Calu3 (cell line): Measurements from ENCODE around the gene MAP1LC3B. TPM values are rescaled to one million over a fixed set of nuclear protein-coding genes. Genes with fewer than 3 reads are reported as not detected.

ENCODE experiments used
- BruUV-seq: library from RNA; stranded (reverse); fragments of 400-500 nt; replicated peaks from 2 replicates; lab custom pipeline; 2021; lab: Mats Ljungman, UMichigan
- CTCF ChIA-PET: fragments of 300-600 bp; sonication (Branson Sonifier 250); formaldehyde crosslinking; loops from one replicate; lab custom pipeline; 2022; ENCODE audit warnings: antibody characterized with exemption; lab: Charles Lee
- DNase-seq: peaks from one replicate; pipeline ENCODE4 v3.0.0; 2022
- H3K27ac Mint-ChIP-seq: one replicate; pipeline ENCODE4 v1.8.0; 2022; ENCODE audit warnings: mixed read lengths; ENCODE audit not compliant: unreplicated experiment
- H3K27me3 Mint-ChIP-seq: one replicate; pipeline ENCODE4 v1.8.0; 2022; ENCODE audit warnings: mixed read lengths; ENCODE audit not compliant: unreplicated experiment
- H3K36me3 Mint-ChIP-seq: one replicate; pipeline ENCODE4 v1.8.0; 2022; ENCODE audit warnings: mild to moderate bottlenecking, moderate library complexity, mixed read lengths; ENCODE audit not compliant: insufficient read depth, unreplicated experiment
- H3K4me1 Mint-ChIP-seq: one replicate; pipeline ENCODE4 v1.8.0; 2022; ENCODE audit warnings: mild to moderate bottlenecking, low read depth, mixed read lengths; ENCODE audit not compliant: unreplicated experiment
- H3K4me3 Mint-ChIP-seq: one replicate; pipeline ENCODE4 v1.8.0; 2022; ENCODE audit warnings: mild to moderate bottlenecking, low read depth, moderate library complexity, mixed read lengths; ENCODE audit not compliant: unreplicated experiment
- H3K9me3 Mint-ChIP-seq: one replicate; pipeline ENCODE4 v1.8.0; 2022; ENCODE audit warnings: low read depth, mixed read lengths; ENCODE audit not compliant: unreplicated experiment
- CTCF ChIP-seq: fragments of 200-600 bp; IDR thresholded peaks from one replicate; pipeline ENCODE4 v1.8.0; 2022; ENCODE audit warnings: antibody characterized with exemption; ENCODE audit not compliant: unreplicated experiment
- intact Hi-C: fragments of 100-400 bp; cut with micrococcal nuclease; formaldehyde crosslinking; loops from one replicate; pipeline ENCODE4 v1.10.0; 2022; ENCODE audit not compliant: unreplicated experiment
- total RNA-seq: library from RNA; stranded (reverse); gene quantifications from 2 replicates; pipeline ENCODE4 v1.2.3, GENCODE V29; 2022

MAP1LC3B gene
- total RNA-seq, 1 experiment from 2014 or later = 71.5 TPM

DNA sequence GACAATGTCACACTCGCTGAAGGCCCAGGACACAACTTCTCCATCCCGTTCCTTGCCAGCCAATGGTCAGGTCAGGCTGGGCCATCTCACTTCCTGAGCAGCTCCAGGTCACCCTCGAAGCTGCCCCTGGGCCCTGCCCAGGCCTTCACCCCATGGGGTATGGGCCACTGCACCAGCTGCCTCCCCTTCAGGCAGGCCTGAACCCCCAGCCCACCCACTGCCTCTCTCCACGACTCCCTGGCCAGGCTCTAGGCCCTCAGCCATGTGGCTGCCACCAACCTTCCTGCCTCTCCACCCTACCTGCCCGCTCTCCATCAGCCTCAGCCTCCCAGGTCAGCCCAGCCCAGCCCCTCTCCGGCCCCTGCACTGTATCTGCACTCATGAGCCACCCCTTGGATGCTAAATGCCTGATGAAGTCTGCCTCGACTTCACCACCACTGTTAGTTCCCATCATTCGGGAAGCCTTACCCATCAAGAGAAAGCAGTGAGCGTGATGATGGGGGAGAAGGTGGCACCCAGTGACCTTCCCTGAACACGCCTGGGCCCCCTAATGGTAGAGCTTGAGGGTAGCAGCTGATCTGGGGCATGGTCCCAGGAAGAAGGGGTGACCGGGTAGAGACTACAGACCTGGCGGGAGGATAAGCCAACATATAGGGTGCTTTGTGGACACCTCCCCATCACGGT lies 44.1 kb upstream of the MAP1LC3B start:
- H3K27ac Mint-ChIP-seq = no peak overlapping the region
- intact Hi-C loops = no loop called here
- H3K36me3 Mint-ChIP-seq = peaks cover 38% of the 10 kb centered on the region
- H3K4me3 Mint-ChIP-seq = no peak overlapping the region
- no peak for DNase-seq
- H3K4me1 Mint-ChIP-seq = no peaks in the 10 kb centered on the region
- H3K27me3 Mint-ChIP-seq = no peaks in the 10 kb centered on the region
- TF ChIP-seq CTCF = peak; percentile 26
- H3K9me3 Mint-ChIP-seq = no peaks in the 10 kb centered on the region
- BruUV-seq = no TSS peak
- CTCF ChIA-PET = interaction anchor here (0.7 to 1.6 kb wide), 2 partner anchors 35 to 420 kb away, joined by 3 to 6 read pairs; no protein-coding TSS in a partner anchor

DNA sequence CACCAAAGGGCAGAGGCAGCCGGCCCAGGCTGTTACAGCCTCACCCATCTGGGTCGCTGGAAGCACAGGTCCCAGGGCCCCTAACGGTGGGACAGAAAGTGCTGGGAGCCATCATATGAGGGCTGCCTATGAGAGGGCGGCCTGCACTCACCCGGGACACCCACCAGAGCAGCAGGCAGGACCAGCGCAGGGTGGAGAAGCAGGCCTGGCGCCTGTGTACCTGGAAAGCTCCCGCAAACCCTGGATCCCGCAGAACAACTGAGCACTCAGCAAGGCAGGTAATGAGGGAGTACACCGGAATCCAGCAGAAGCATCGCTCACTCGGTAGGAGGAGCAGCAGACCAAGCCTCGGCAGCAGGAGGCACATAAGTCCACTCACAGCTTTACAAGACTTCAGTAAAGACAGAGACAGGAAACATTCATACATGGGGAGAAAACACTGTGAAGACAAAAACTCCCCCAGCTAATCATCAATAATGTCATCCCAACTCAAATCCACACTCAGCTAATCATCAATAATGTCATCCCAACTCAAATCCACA lies 43.4 kb upstream of the MAP1LC3B start:
- intact Hi-C loops = no loop called here
- no peak for DNase-seq
- Mint-ChIP-seq H3K4me1 (no peaks in the 10 kb centered on the region), H3K27ac (no peak overlapping the region), H3K9me3 (no peaks in the 10 kb centered on the region), H3K27me3 (no peaks in the 10 kb centered on the region), H3K4me3 (no peak overlapping the region), H3K36me3 (peaks cover 32% of the 10 kb centered on the region)
- CTCF ChIA-PET = interaction anchor here (0.7 to 1.6 kb wide), 3 partner anchors 34 to 420 kb away, joined by 3 to 6 read pairs (median 3); no protein-coding TSS in a partner anchor
- BruUV-seq = no TSS peak
- no peak for TF ChIP-seq CTCF

- H3K27me3 Mint-ChIP-seq = no peaks in the 10 kb centered on the region
- CTCF ChIA-PET = no interaction called here
- H3K4me1 Mint-ChIP-seq = no peaks in the 10 kb centered on the region
- no peaks in the 10 kb centered on the region for H3K9me3 Mint-ChIP-seq
- DNase-seq = no peak
- H3K4me3 Mint-ChIP-seq = no peak overlapping the region
- H3K27ac Mint-ChIP-seq = no peak overlapping the region
- no TSS peak for BruUV-seq
- peaks cover 22% of the 10 kb centered on the region for H3K36me3 Mint-ChIP-seq
- TF ChIP-seq CTCF = no peak
- intact Hi-C loops = no loop called here
Measured at GRCh38 chr16:87350031-87350430, 42.1 kb upstream of the MAP1LC3B start.

GRCh38 chr16:87350681-87351319 lies 41.3 kb upstream of the MAP1LC3B start:
- no peak for DNase-seq
- intact Hi-C loops = no loop called here
- BruUV-seq = no TSS peak
- Mint-ChIP-seq H3K36me3 (peaks cover 23% of the 10 kb centered on the region), H3K4me1 (no peaks in the 10 kb centered on the region), H3K4me3 (no peak overlapping the region), H3K9me3 (no peaks in the 10 kb centered on the region), H3K27ac (no peak overlapping the region), H3K27me3 (no peaks in the 10 kb centered on the region)
- CTCF ChIA-PET = no interaction called here
- TF ChIP-seq CTCF = no peak
